SK-N-SH (cell line): ENCODE data around the gene SLCO2A1. TPM values are rescaled to one million over a fixed set of nuclear protein-coding genes. Genes with fewer than 3 reads are reported as not detected.

Experiments used
- CTCF ChIA-PET: fragments of 300-600, 350-600 bp; formaldehyde crosslinking; extraction: SDS; loops from one replicate; lab custom pipeline; 2021; lab: Yijun Ruan, JAX
- POLR2A ChIA-PET: fragments of 350-600 bp; sonication (Branson Sonifier 250); formaldehyde crosslinking; extraction: SDS; loops from one replicate; lab custom pipeline; 2020; ENCODE audit warnings: antibody characterized with exemption, inconsistent platforms; lab: Yijun Ruan, JAX
- DNase-seq: peaks from one replicate; pipeline ENCODE4 v3.0.0; 2012
- H2AFZ ChIP-seq: fragments of 200-600 bp; sonication (generic); 2 replicates; pipeline ENCODE4 v1.8.1; 2016; ENCODE audit warnings: antibody characterized with exemption, mild to moderate bottlenecking, low read depth
- H3F3A ChIP-seq: fragments of 200-600 bp; sonication (generic); replicated peaks from 2 replicates; pipeline ENCODE3; 2016; ENCODE audit warnings: antibody characterized with exemption, mild to moderate bottlenecking; ENCODE audit not compliant: insufficient read depth
- H3K27ac ChIP-seq, 2 experiments: fragments of 200-500 bp in 1 of 2; fragments of 200-600 bp in 1 of 2; sonication (Bioruptor generic) in 1 of 2; sonication (generic), shearing (Covaris generic) in 1 of 2; 2 replicates each; pipeline versions ENCODE4 v1.5.1 to v1.6.1; 2014 to 2016; ENCODE audit warnings: low read depth in 2 of 2, inconsistent platforms in 1 of 2, low read length in 1 of 2, mild to moderate bottlenecking in 1 of 2, mixed read lengths in 1 of 2
- H3K27me3 ChIP-seq: fragments of 200-600 bp; sonication (generic), shearing (Covaris generic); 2 replicates; pipeline ENCODE4 v1.6.1; 2016; ENCODE audit warnings: mixed run types; ENCODE audit not compliant: insufficient read depth
- H3K36me3 ChIP-seq, 2 experiments: fragments of 200-500 bp in 1 of 2; fragments of 200-600 bp in 1 of 2; sonication (Bioruptor generic) in 1 of 2; sonication (generic) in 1 of 2; replicated peaks in 1 of 2; 2 replicates each; pipeline versions ENCODE3 to v1.5.1; 2014 to 2016; ENCODE audit warnings: low read length in 1 of 2, mild to moderate bottlenecking in 1 of 2; ENCODE audit not compliant: insufficient read depth in 2 of 2, control insufficient read depth in 1 of 2
- H3K4me1 ChIP-seq, 2 experiments: fragments of 200-500 bp in 1 of 2; fragments of 200-600 bp in 1 of 2; sonication (Bioruptor generic) in 1 of 2; sonication (generic), shearing (Covaris generic) in 1 of 2; 2 replicates each; pipeline versions ENCODE4 v1.5.1 to v1.6.1; 2014 to 2016; ENCODE audit warnings: low read depth in 1 of 2, low read length in 1 of 2, mixed run types in 1 of 2; ENCODE audit not compliant: insufficient read depth in 2 of 2, control insufficient read depth in 1 of 2
- H3K4me2 ChIP-seq: fragments of 200-600 bp; sonication (generic), shearing (Covaris generic); 2 replicates; pipeline ENCODE4 v1.6.1; 2017; ENCODE audit warnings: mixed run types
- H3K4me3 ChIP-seq, 2 experiments: fragments of 200-500 bp in 1 of 2; fragments of 200-600 bp in 1 of 2; sonication (Bioruptor generic) in 1 of 2; sonication (generic), shearing (Covaris generic) in 1 of 2; 2 replicates each; pipeline versions ENCODE4 v1.5.1 to v1.8.1; 2014 to 2016; ENCODE audit warnings: low read depth in 2 of 2, inconsistent platforms in 1 of 2, low read length in 1 of 2, mild to moderate bottlenecking in 1 of 2, mixed read lengths in 1 of 2, moderate library complexity in 1 of 2
- H3K79me2 ChIP-seq: fragments of 200-600 bp; sonication (generic); 2 replicates; pipeline ENCODE4 v1.8.1; 2017; ENCODE audit warnings: mild to moderate bottlenecking; ENCODE audit not compliant: insufficient read depth
- H3K9ac ChIP-seq: fragments of 200-600 bp; sonication (generic); 2 replicates; pipeline ENCODE4 v1.6.1; 2017; ENCODE audit warnings: mixed run types
- H3K9me2 ChIP-seq: fragments of 200-600 bp; sonication (generic); 2 replicates; pipeline ENCODE4 v1.6.1; 2017; ENCODE audit warnings: mixed run types
- H3K9me3 ChIP-seq: fragments of 200-600 bp; sonication (generic); 2 replicates; pipeline ENCODE4 v1.6.1; 2017; ENCODE audit warnings: mixed run types, mild to moderate bottlenecking, moderate library complexity
- H4K20me1 ChIP-seq: fragments of 200-600 bp; sonication (generic); 2 replicates; pipeline ENCODE4 v1.6.1; 2017; ENCODE audit warnings: mild to moderate bottlenecking, mixed run types; ENCODE audit not compliant: insufficient read depth
- EP300 ChIP-seq, 2 experiments: IDR thresholded peaks; 2 replicates each; pipeline versions ENCODE4 v1.4.0 to v1.6.1; 2012; ENCODE audit warnings: borderline replicate concordance in 1 of 2, low read depth in 1 of 2, low read length in 1 of 2
- FOXM1 ChIP-seq: IDR thresholded peaks from 2 replicates; pipeline ENCODE4 v1.4.0; 2012; ENCODE audit warnings: low read depth, mild to moderate bottlenecking
- GATA2 ChIP-seq: sonication (generic); formaldehyde crosslinking; IDR thresholded peaks from 2 replicates; pipeline ENCODE4 v1.5.0; 2020; ENCODE audit warnings: mild to moderate bottlenecking, missing genetic modification reagents
- MEF2A ChIP-seq: IDR thresholded peaks from 2 replicates; pipeline ENCODE4 v1.4.0; 2012; ENCODE audit warnings: low read depth, borderline replicate concordance
- MXI1 ChIP-seq: IDR thresholded peaks from 2 replicates; pipeline ENCODE4 v1.6.1; 2012; ENCODE audit warnings: mild to moderate bottlenecking, low read depth, low read length, improper control_type of control experiment
- NFIC ChIP-seq: IDR thresholded peaks from 2 replicates; pipeline ENCODE4 v1.4.0; 2012; ENCODE audit warnings: borderline replicate concordance
- NRF1 ChIP-seq: IDR thresholded peaks from 2 replicates; pipeline ENCODE4 v1.6.1; 2012; ENCODE audit warnings: low read depth, mild to moderate bottlenecking, low read length
- PBX3 ChIP-seq: IDR thresholded peaks from 2 replicates; pipeline ENCODE4; 2012
- POLR2AphosphoS5 ChIP-seq: IDR thresholded peaks from 2 replicates; pipeline ENCODE4 v1.6.1; 2012; ENCODE audit warnings: low read depth, low read length
- SMC3 ChIP-seq: IDR thresholded peaks from 2 replicates; pipeline ENCODE4 v1.6.1; 2012; ENCODE audit warnings: low read depth, low read length, improper control_type of control experiment
- TAF1 ChIP-seq: IDR thresholded peaks from 2 replicates; pipeline ENCODE4 v1.6.1; 2012; ENCODE audit warnings: low read depth, mild to moderate bottlenecking, low read length, moderate library complexity, borderline replicate concordance
- TCF12 ChIP-seq: IDR thresholded peaks from 2 replicates; pipeline ENCODE4 v1.4.0; 2012
- YY1 ChIP-seq: IDR thresholded peaks from 2 replicates; pipeline ENCODE4 v1.4.0; 2012; ENCODE audit warnings: low read depth, mild to moderate bottlenecking
- ZBTB33 ChIP-seq: IDR thresholded peaks from 2 replicates; pipeline ENCODE4 v1.4.0; 2012; ENCODE audit warnings: low read depth, borderline replicate concordance
- WGBS: methylation state at CpG from one replicate; pipeline ENCODE4 v1.1.6; 2017; ENCODE audit warnings: low lambda C conversion rate; 5-methylcytosine and 5-hydroxymethylcytosine counted together
- polyA plus RNA-seq, 3 experiments: library from polyadenylated mRNA; depleted of rRNA; stranded (reverse); fragments of >200 nt; gene quantifications; 2 replicates each; pipeline ENCODE4 v1.2.3, GENCODE V29; 2012
- TF ChIP-seq, protein P1 (sequence below): fragments of 150-350 bp; IDR thresholded peaks from 2 replicates; pipeline ENCODE4 v1.6.1; 2016; ENCODE audit warnings: mild to moderate bottlenecking, low read depth, low read length

The SLCO2A1 gene
- polyA plus RNA-seq, 1 of the 3 experiments (the other 2 are of a cell fraction), result 9.3 TPM

GRCh38 chr3:133989936-133990702 lies 39.6 kb downstream of the SLCO2A1 start:
- TF ChIP-seq NFIC (no peak), MEF2A (no peak), ZBTB33 (no peak), MXI1 (no peak), YY1 (no peak), PBX3 (no peak), TAF1 (no peak), SMC3 (no peak), NRF1 (no peak), TCF12 (no peak), EP300 (IDR thresholded peaks at IDR 0.05; ENCODE audit: borderline replicate concordance in 1 of 2, low read depth in 1 of 2, low read length in 1 of 2) (no peak), GATA2 (CRISPR knock-in tag) (no peak), POLR2AphosphoS5 (no peak), FOXM1 (no peak)
- TF ChIP-seq, protein P1, sequence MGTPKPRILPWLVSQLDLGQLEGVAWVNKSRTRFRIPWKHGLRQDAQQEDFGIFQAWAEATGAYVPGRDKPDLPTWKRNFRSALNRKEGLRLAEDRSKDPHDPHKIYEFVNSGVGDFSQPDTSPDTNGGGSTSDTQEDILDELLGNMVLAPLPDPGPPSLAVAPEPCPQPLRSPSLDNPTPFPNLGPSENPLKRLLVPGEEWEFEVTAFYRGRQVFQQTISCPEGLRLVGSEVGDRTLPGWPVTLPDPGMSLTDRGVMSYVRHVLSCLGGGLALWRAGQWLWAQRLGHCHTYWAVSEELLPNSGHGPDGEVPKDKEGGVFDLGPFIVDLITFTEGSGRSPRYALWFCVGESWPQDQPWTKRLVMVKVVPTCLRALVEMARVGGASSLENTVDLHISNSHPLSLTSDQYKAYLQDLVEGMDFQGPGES, result no peak
- Histone ChIP-seq H3K36me3 (no peaks in the 10 kb centered on the region), H3K9ac (no peak overlapping the region), H3K4me1 (no peaks in the 10 kb centered on the region), H2AFZ (no peak overlapping the region), H3K4me3 (no peak overlapping the region), H3K9me3 (no peaks in the 10 kb centered on the region), H3K79me2 (no peaks in the 10 kb centered on the region), H3F3A (peaks cover 3% of the 10 kb centered on the region), H3K27me3 (no peaks in the 10 kb centered on the region), H4K20me1 (no peaks in the 10 kb centered on the region), H3K4me2 (no peak overlapping the region), H3K27ac (no peak overlapping the region), H3K9me2 (no peaks in the 10 kb centered on the region)
- CTCF ChIA-PET, result interaction anchor here (1.0 kb wide), 1 partner anchor 14 kb away, joined by 3 read pairs; no protein-coding TSS in a partner anchor
- no peak for DNase-seq
- POLR2A ChIA-PET, result no interaction called here
- 85% methylated on average over 14 of the region's 14 CpGs for WGBS
